CD4-positive, alpha-beta memory T cell (primary cell): ENCODE measurements around the gene LHFPL6. TPM values are rescaled to one million over a fixed set of nuclear protein-coding genes. Genes with fewer than 3 reads are reported as not detected.

ENCODE experiments used
- CTCF ChIA-PET: fragments of 350-600 bp; sonication (Branson Sonifier 250); formaldehyde crosslinking; loops from one replicate; lab custom pipeline; 2021; ENCODE audit warnings: inconsistent platforms; ENCODE audit not compliant: partially characterized antibody; lab: Charles Lee
- POLR2A ChIA-PET: fragments of 350-600 bp; sonication (Branson Sonifier 250); formaldehyde crosslinking; loops from one replicate; lab custom pipeline; 2021; ENCODE audit not compliant: partially characterized antibody; lab: Charles Lee
- DNase-seq, 5 donors: peaks; one replicate each; pipeline versions ENCODE4 v3.0.0 to v3.0.0-alpha.2; 2020 to 2022; ENCODE audit warnings: mixed read lengths in 1 of 5
- H3K27ac ChIP-seq: one replicate; pipeline ENCODE4 v1.7.0; 2013; ENCODE audit warnings: low read depth, low read length
- H3K27me3 ChIP-seq: 2 replicates; pipeline ENCODE4 v1.7.0; 2013; ENCODE audit warnings: mild to moderate bottlenecking, low read length, moderate library complexity; ENCODE audit not compliant: insufficient read depth
- H3K36me3 ChIP-seq: 2 replicates; pipeline ENCODE4 v1.7.0; 2013; ENCODE audit warnings: mild to moderate bottlenecking, low read length, moderate library complexity; ENCODE audit not compliant: insufficient read depth
- H3K4me1 ChIP-seq: 2 replicates; pipeline ENCODE4 v1.7.0; 2013; ENCODE audit warnings: mild to moderate bottlenecking, low read length, moderate library complexity; ENCODE audit not compliant: insufficient read depth
- H3K4me3 ChIP-seq, 2 donors: one replicate each; pipeline ENCODE4 v1.7.0; 2013; ENCODE audit warnings: low read length in 2 of 2, mild to moderate bottlenecking in 1 of 2
- H3K9me3 ChIP-seq, 2 donors: one replicate each; pipeline ENCODE4 v1.7.0; 2013; ENCODE audit warnings: low read length in 2 of 2, control low read depth in 1 of 2; ENCODE audit not compliant: control insufficient read depth in 1 of 2
- H3K27ac Mint-ChIP-seq, 7 donors: one replicate each; pipeline ENCODE4 v1.8.0; 2020 to 2021; ENCODE audit warnings: mixed read lengths in 7 of 7, mild to moderate bottlenecking in 6 of 7, inconsistent platforms in 3 of 7, moderate library complexity in 3 of 7
- H3K27me3 Mint-ChIP-seq, 2 donors: one replicate each; pipeline ENCODE4 v1.8.0; 2020 to 2021; ENCODE audit warnings: mixed read lengths in 2 of 2
- H3K36me3 Mint-ChIP-seq, 2 donors: one replicate each; pipeline ENCODE4 v1.8.0; 2020 to 2021; ENCODE audit warnings: mixed read lengths in 2 of 2, inconsistent platforms in 1 of 2, mild to moderate bottlenecking in 1 of 2
- H3K4me1 Mint-ChIP-seq, 4 donors: one replicate each; pipeline ENCODE4 v1.8.0; 2020 to 2021; ENCODE audit warnings: mixed read lengths in 4 of 4, mild to moderate bottlenecking in 1 of 4
- H3K4me3 Mint-ChIP-seq, 8 donors: one replicate each; pipeline ENCODE4 v1.8.0; 2020 to 2021; ENCODE audit warnings: mixed read lengths in 8 of 8, mild to moderate bottlenecking in 7 of 8, moderate library complexity in 6 of 8, inconsistent platforms in 3 of 8
- H3K9me3 Mint-ChIP-seq, 8 donors: one replicate each; pipeline ENCODE4 v1.8.0; 2020 to 2021; ENCODE audit warnings: mixed read lengths in 8 of 8, mild to moderate bottlenecking in 5 of 8, inconsistent platforms in 3 of 8, moderate library complexity in 1 of 8
- intact Hi-C: fragments of 100-400 bp; cut with micrococcal nuclease; formaldehyde crosslinking; loops from one replicate; pipeline ENCODE4 v1.15.1; 2023
- polyA plus RNA-seq, 2 donors: library from polyadenylated mRNA; unstranded; fragments of 300-500 nt; fragmentation: Illumina TruSeq; gene quantifications; one replicate each; pipeline ENCODE4 v1.2.3, GENCODE V29; 2021
- total RNA-seq, 2 experiments: library from RNA; stranded (reverse); gene quantifications; one replicate each; pipeline ENCODE4 v1.2.3, GENCODE V29; 2021

Gene LHFPL6
- total and polyA plus RNA-seq, 4 experiments from 2014 or later: 0.16 TPM; not detected in 3

DNA sequence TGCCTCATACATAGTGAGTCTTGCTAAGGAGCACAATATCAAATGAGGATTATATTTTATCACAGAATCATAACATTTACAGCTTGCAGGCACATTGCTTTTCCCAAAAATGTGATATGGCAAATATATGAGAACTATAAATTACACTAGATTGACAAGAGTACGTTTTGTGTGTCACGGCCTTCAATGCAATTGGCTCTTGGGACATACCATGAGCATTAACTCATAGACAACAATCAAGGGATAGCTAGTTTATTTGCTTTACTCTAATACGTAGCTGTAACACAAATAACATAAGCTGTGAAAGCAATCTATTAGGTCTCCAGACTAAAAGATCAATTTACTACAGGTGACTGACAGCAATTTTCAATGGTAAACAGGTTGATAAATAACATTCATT, 17.8 kb downstream of the LHFPL6 start:
- intact Hi-C loops: no loop called here
- CTCF ChIA-PET: interaction anchor here (1.5 kb wide), 1 partner anchor 27 kb away, joined by 8 read pairs; no protein-coding TSS in a partner anchor
- H3K36me3 ChIP-seq: no peaks in the 10 kb centered on the region
- Mint-ChIP-seq H3K9me3 (peaks cover 0 to 2% (median 0%) of the 10 kb centered on the region in 8 donors), H3K27me3 (peaks cover 1 to 8% of the 10 kb centered on the region in 2 donors), H3K4me3 (no peak overlapping the region), H3K27ac (no peak overlapping the region), H3K36me3 (no peaks in the 10 kb centered on the region), H3K4me1 (peaks cover 0 to 3% (median 1%) of the 10 kb centered on the region in 4 donors)
- POLR2A ChIA-PET: no interaction called here
- no peaks in the 10 kb centered on the region for H3K27me3 ChIP-seq
- no peaks in the 10 kb centered on the region for H3K9me3 ChIP-seq
- no peak for DNase-seq
- H3K4me1 ChIP-seq: no peaks in the 10 kb centered on the region
- H3K27ac ChIP-seq: no peak overlapping the region
- H3K4me3 ChIP-seq: no peak overlapping the region

DNA sequence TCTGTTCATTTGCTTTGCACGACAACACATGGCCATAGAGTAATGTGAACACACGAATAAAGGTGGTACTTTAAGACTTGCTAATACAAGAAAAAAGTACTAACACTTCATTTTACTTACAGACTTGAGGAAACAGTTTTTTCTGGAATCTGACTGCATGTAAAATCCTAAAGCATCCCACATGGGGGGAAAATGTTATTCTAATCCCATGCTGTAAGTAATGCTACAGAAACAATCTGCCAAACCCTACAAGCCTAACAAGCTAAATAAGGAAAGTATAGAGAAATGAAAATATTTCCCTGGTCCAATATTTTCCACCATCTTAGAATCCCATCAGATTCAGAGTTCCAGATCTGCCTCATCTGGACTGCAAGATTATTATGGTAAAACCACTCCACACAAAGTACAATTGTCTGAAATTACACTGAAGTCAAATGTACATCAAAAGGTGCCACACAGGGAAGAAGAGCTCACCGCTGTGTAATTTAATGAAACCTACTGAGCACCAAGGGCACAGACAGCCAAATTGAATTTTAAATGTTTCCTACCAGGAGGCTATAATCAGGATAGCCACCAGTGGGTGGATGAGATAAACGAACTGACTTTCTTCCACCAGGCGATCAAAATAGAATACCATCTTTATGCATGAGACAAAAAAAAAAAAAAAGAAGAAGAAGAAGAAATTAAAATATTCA, 22.0 kb downstream of the LHFPL6 start:
- H3K36me3 Mint-ChIP-seq: no peaks in the 10 kb centered on the region
- H3K4me3 ChIP-seq: no peak overlapping the region
- H3K9me3 Mint-ChIP-seq: no peaks in the 10 kb centered on the region
- POLR2A ChIA-PET: no interaction called here
- H3K4me1 ChIP-seq: no peaks in the 10 kb centered on the region
- no peak for DNase-seq
- no peaks in the 10 kb centered on the region for H3K9me3 ChIP-seq
- peaks cover 0 to 3% (median 1%) of the 10 kb centered on the region in 4 donors for H3K4me1 Mint-ChIP-seq
- H3K27ac Mint-ChIP-seq: no peak overlapping the region
- peaks cover 1 to 7% of the 10 kb centered on the region in 2 donors for H3K27me3 Mint-ChIP-seq
- H3K27ac ChIP-seq: no peak overlapping the region
- intact Hi-C loops: no loop called here
- H3K4me3 Mint-ChIP-seq: no peak overlapping the region
- no peaks in the 10 kb centered on the region for H3K36me3 ChIP-seq
- CTCF ChIA-PET: interaction anchor here (0.6 to 1.0 kb wide), 2 partner anchors 31 to 52 kb away, joined by 3 to 4 read pairs; no protein-coding TSS in a partner anchor
- no peaks in the 10 kb centered on the region for H3K27me3 ChIP-seq

DNA sequence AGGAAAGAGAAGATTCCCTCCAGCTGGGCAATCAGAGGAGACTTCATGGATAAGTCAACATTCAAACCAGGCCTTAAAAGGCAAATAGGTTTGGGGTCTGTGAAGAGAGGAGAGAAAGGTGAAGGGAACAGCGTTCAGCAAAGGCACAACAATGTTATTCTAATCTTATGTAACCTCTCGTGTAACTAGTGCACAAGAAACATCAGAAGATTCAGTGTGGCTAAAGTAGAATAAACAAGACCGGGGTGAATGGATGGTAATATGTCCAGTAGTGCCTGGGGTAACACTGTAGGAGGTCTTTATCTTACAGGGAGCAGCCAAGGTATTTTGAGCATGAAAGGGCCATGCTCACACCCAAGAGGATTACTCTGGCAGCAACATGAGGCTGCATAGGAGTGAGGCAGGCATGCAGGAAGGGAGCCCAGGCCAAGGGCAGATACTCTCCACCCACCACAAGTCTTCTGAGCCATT, 24.1 kb downstream of the LHFPL6 start:
- Mint-ChIP-seq H3K27me3 (peaks cover 0 to 11% of the 10 kb centered on the region in 2 donors), H3K4me1 (peaks cover 0 to 3% (median under 1%) of the 10 kb centered on the region in 4 donors), H3K27ac (no peak overlapping the region), H3K4me3 (no peak overlapping the region), H3K9me3 (no peaks in the 10 kb centered on the region), H3K36me3 (no peaks in the 10 kb centered on the region)
- intact Hi-C loops: no loop called here
- Histone ChIP-seq H3K27me3 (no peaks in the 10 kb centered on the region), H3K9me3 (no peaks in the 10 kb centered on the region), H3K4me3 (no peak overlapping the region), H3K27ac (no peak overlapping the region), H3K36me3 (no peaks in the 10 kb centered on the region), H3K4me1 (no peaks in the 10 kb centered on the region)
- ChIA-PET POLR2A (no interaction called here), CTCF (interaction anchor here (1.2 kb wide), 1 partner anchor 37 kb away, joined by 3 read pairs; no protein-coding TSS in a partner anchor)
- no peak for DNase-seq

DNA sequence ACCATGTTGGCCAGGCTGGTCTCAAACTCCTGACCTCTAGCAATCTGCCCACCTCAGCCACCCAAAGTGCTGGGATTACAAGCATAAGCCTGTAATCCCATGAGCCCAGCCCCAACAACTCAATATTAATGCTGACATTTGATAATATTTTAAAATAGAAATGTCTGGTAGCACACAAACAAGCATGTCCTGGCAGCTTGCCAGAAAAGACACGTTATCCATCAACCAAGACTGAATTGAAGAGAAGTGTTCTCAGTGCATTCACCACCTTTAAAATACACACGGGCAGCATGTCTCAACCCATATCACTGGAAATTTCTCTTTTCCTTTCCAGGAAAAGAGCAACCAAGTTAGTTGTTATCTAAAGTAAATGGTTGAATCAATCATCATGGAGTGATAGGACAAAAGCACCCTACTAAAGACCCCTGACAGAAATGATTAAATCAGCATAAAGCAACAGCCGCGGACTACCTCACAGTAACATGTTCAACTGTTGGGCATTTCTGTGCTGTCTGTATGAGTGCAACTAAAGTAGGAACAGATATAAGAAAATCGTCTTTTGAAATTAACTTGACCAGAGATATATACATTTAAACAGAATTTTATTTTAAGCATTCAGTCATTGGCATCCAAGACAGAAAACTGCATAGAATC, 25.0 kb downstream of the LHFPL6 start:
- Mint-ChIP-seq H3K27me3 (peaks cover 0 to 8% of the 10 kb centered on the region in 2 donors), H3K4me3 (no peak overlapping the region), H3K36me3 (no peaks in the 10 kb centered on the region), H3K9me3 (no peaks in the 10 kb centered on the region), H3K4me1 (no peaks in the 10 kb centered on the region), H3K27ac (no peak overlapping the region)
- no peaks in the 10 kb centered on the region for H3K36me3 ChIP-seq
- ChIA-PET POLR2A (no interaction called here), CTCF (interaction anchor here (0.7 kb wide), 1 partner anchor 14 kb away, joined by 3 read pairs; no protein-coding TSS in a partner anchor)
- no peaks in the 10 kb centered on the region for H3K9me3 ChIP-seq
- no peaks in the 10 kb centered on the region for H3K27me3 ChIP-seq
- intact Hi-C loops: no loop called here
- no peak overlapping the region for H3K27ac ChIP-seq
- H3K4me1 ChIP-seq: no peaks in the 10 kb centered on the region
- DNase-seq: no peak
- H3K4me3 ChIP-seq: no peak overlapping the region

DNA sequence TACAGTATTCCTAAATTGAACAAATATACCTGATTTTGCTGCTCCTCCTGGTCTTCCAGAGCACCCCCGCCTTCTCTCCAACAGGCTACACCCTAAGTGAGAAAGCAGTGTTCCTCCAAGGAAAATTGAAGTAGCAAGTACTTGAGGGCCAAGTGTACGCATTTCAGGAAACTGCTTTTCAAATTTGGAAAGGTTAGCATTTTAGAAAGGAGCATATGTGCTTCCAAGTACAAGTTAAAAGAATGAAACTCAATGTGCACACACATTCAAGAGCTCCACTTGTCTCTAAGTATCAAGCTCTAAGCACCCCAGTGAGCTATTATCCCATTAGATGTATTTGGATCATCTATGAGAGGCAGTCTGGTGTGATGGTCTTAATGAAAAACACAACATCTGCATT, 25.8 kb downstream of the LHFPL6 start:
- CTCF ChIA-PET: interaction anchor here (0.7 kb wide), 1 partner anchor 15 kb away, joined by 3 read pairs; no protein-coding TSS in a partner anchor
- intact Hi-C loops: no loop called here
- H3K4me3 Mint-ChIP-seq: no peak overlapping the region

DNA sequence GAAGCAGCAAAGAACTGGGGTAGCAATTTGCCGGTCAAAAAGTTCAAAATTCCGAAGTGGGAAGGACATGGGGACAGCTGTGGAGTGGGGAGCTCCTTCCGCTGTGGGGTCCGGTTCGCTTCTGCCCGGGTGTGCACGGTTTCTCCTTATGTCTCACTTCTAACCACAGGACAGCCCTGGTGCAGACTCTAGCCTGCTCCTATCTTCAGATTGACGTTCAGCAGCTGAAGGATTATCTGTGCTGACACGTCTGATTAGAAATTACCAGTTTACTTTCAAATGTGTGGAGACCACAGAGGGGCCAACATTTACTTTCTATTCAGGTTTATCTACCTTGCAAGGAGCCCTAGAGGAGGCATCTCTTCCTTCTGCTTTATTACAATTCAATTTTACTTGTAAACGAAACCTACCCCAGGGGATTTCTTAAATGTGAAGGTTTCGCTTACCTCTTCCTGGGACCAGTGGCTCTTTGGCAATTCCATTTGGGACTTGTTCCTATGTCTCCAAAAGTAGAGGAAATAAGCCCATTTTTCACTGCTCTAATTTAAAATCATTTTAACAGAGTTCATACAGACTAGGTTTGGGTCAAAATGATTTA, 27.3 kb downstream of the LHFPL6 start:
- H3K9me3 Mint-ChIP-seq: no peaks in the 10 kb centered on the region
- peaks cover 2 to 14% of the 10 kb centered on the region in 2 donors for H3K27me3 Mint-ChIP-seq
- H3K36me3 Mint-ChIP-seq: no peaks in the 10 kb centered on the region
- H3K4me3 Mint-ChIP-seq: no peak overlapping the region
- Histone ChIP-seq H3K36me3 (no peaks in the 10 kb centered on the region), H3K27me3 (no peaks in the 10 kb centered on the region), H3K4me1 (no peaks in the 10 kb centered on the region), H3K9me3 (no peaks in the 10 kb centered on the region), H3K27ac (no peak overlapping the region), H3K4me3 (no peak overlapping the region)
- CTCF ChIA-PET: no interaction called here
- H3K27ac Mint-ChIP-seq: no peak overlapping the region
- intact Hi-C loops: no loop called here
- POLR2A ChIA-PET: no interaction called here
- no peak for DNase-seq
- H3K4me1 Mint-ChIP-seq: no peaks in the 10 kb centered on the region

More for the DNA sequence above, 25.8 kb downstream of the LHFPL6 start:
- Histone ChIP-seq H3K9me3 (no peaks in the 10 kb centered on the region), H3K4me3 (no peak overlapping the region), H3K27me3 (no peaks in the 10 kb centered on the region), H3K36me3 (no peaks in the 10 kb centered on the region), H3K4me1 (no peaks in the 10 kb centered on the region), H3K27ac (no peak overlapping the region)
- Mint-ChIP-seq H3K27ac (no peak overlapping the region), H3K27me3 (peaks cover 0 to 14% of the 10 kb centered on the region in 2 donors), H3K36me3 (no peaks in the 10 kb centered on the region), H3K4me1 (no peaks in the 10 kb centered on the region), H3K9me3 (no peaks in the 10 kb centered on the region)
- no peak for DNase-seq
- POLR2A ChIA-PET: no interaction called here

DNA sequence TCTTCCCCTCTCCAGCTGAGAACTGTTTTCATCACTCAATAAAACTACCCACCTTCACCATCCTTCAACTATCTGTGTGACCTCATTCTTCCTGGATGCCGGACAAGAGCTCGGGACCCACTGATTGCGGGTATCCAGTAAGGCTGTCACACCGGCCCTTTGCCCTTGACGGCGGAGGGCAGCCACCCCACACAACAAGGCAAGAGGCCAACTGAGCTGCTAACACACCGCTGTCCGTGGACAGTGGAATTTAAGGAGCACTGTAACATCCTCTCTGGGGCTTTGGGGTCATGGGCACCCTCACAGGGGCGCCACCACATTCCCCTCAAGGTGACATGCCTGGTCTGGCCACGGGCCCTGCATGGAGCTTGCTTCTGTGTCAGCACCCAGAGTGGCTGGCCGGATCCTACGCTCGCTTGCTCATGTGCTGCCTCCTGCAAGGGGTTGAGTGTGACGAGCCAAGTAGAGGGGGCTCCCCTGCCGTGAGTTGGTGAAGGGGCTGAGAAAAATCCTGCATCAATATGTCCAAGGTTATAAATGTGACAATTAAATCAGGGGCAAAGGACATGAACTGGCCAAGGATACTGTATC, 31.4 kb downstream of the LHFPL6 start:
- Mint-ChIP-seq H3K4me1 (no peaks in the 10 kb centered on the region), H3K4me3 (no peak overlapping the region)
- POLR2A ChIA-PET: no interaction called here

More for the DNA sequence above, 31.4 kb downstream of the LHFPL6 start:
- Histone ChIP-seq H3K4me1 (no peaks in the 10 kb centered on the region), H3K36me3 (no peaks in the 10 kb centered on the region), H3K4me3 (no peak overlapping the region), H3K9me3 (no peaks in the 10 kb centered on the region), H3K27ac (no peak overlapping the region), H3K27me3 (no peaks in the 10 kb centered on the region)
- Mint-ChIP-seq H3K27me3 (peaks cover 7 to 17% of the 10 kb centered on the region in 2 donors), H3K9me3 (no peaks in the 10 kb centered on the region), H3K27ac (no peak overlapping the region), H3K36me3 (no peaks in the 10 kb centered on the region)
- no peak for DNase-seq
- intact Hi-C loops: no loop called here
- CTCF ChIA-PET: no interaction called here
